ENCODE data around the gene ITK.
A peak's percentile ranks its signal among the peaks of the same experiment; 100 is the strongest.

The ITK gene

GRCh38 chr5:157180374-157181264, at the start of gene ITK:
TSS of gene ITK (plus strand) at chr5:157180840. CDS start at chr5:157180978, 138 bp downstream.
- peak within 1 kb of the TSS; percentile 78 for H3K4me3 ChIP-seq (ENCODE audit: low read length, poor library complexity, severe bottlenecking)
- H3K79me2 ChIP-seq (ENCODE audit: insufficient read depth, low read length), result peaks cover 49% of the 10 kb centered on the region
- peak within 1 kb of the TSS; percentile 96 for H3K4me2 ChIP-seq (ENCODE audit: low read depth, low read length, poor library complexity, severe bottlenecking)
- peaks cover 4% of the 10 kb centered on the region; the same call in 1 of the 2 replicates for H3F3A ChIP-seq (ENCODE audit: low read depth)
- no peaks in the 10 kb centered on the region for H3K9me3 ChIP-seq (ENCODE audit: insufficient read depth, low read depth, low read length)
- no peak within 1 kb of the TSS for H2AFZ ChIP-seq (ENCODE audit: low read length)
- H3K36me3 ChIP-seq (ENCODE audit: insufficient read depth, low read length), result no peaks in the 10 kb centered on the region
- peak within 1 kb of the TSS; percentile 90 for H3K9ac ChIP-seq (ENCODE audit: low read depth, low read length, poor library complexity, severe bottlenecking)
- 0 out of 2 replicates have a peak, but pooled peaks have one; percentile 10 for TF ChIP-seq EZH2phosphoT487 (IDR thresholded peaks at IDR 0.05; ENCODE audit: borderline replicate concordance)
- TF ChIP-seq, protein P1, sequence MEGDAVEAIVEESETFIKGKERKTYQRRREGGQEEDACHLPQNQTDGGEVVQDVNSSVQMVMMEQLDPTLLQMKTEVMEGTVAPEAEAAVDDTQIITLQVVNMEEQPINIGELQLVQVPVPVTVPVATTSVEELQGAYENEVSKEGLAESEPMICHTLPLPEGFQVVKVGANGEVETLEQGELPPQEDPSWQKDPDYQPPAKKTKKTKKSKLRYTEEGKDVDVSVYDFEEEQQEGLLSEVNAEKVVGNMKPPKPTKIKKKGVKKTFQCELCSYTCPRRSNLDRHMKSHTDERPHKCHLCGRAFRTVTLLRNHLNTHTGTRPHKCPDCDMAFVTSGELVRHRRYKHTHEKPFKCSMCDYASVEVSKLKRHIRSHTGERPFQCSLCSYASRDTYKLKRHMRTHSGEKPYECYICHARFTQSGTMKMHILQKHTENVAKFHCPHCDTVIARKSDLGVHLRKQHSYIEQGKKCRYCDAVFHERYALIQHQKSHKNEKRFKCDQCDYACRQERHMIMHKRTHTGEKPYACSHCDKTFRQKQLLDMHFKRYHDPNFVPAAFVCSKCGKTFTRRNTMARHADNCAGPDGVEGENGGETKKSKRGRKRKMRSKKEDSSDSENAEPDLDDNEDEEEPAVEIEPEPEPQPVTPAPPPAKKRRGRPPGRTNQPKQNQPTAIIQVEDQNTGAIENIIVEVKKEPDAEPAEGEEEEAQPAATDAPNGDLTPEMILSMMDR (conservative IDR thresholded peaks at IDR 0.05; ENCODE audit: low read length), result no peak
- peaks cover 21% of the 10 kb centered on the region for H4K20me1 ChIP-seq (ENCODE audit: insufficient read depth, low read length, poor library complexity, severe bottlenecking)
- no peaks in the 10 kb centered on the region for H3K27me3 ChIP-seq (ENCODE audit: insufficient read depth, low read length, poor library complexity, severe bottlenecking)
- H3K9me2 ChIP-seq (replicated peaks; ENCODE audit: low read depth, low read length), result no peaks in the 10 kb centered on the region
- peaks cover 34% of the 10 kb centered on the region for H3K4me1 ChIP-seq (ENCODE audit: insufficient read depth, low read length, poor library complexity, severe bottlenecking)

DNA sequence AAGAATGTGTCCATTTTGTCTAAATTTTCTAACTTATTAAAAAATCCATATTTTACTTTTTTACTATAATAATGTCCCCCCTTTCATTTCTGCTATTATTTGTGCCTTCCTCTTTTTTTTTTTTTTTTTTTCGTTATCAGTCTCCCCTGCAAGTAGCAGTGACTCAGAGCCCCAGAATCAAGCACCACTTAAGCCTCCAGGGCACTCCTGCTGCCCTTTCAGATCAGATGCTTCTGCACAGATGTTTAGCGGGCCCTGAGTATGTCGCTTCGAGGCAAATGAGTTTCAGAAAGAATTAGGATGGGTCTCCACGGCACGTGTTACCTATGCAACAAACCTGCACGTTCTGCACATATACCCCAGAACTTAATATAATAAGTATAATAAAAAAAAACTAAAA, 49.7 kb upstream of the ITK start:
- no peaks in the 10 kb centered on the region for H3K79me2 ChIP-seq (ENCODE audit: insufficient read depth, low read length)
- H3F3A ChIP-seq (ENCODE audit: low read depth), result no peaks in the 10 kb centered on the region
- H3K9ac ChIP-seq (ENCODE audit: low read depth, low read length, poor library complexity, severe bottlenecking), result no peak overlapping the region
- TF ChIP-seq, protein P1 (conservative IDR thresholded peaks at IDR 0.05; ENCODE audit: low read length), result no peak
- no peak for TF ChIP-seq EZH2phosphoT487 (IDR thresholded peaks at IDR 0.05; ENCODE audit: borderline replicate concordance)
- H3K36me3 ChIP-seq (ENCODE audit: insufficient read depth, low read length), result no peaks in the 10 kb centered on the region
- no peaks in the 10 kb centered on the region for H3K27me3 ChIP-seq (ENCODE audit: insufficient read depth, low read length, poor library complexity, severe bottlenecking)
- no peaks in the 10 kb centered on the region for H3K4me1 ChIP-seq (ENCODE audit: insufficient read depth, low read length, poor library complexity, severe bottlenecking)
- H3K9me2 ChIP-seq (replicated peaks; ENCODE audit: low read depth, low read length), result no peaks in the 10 kb centered on the region
- H3K9me3 ChIP-seq (ENCODE audit: insufficient read depth, low read depth, low read length), result no peaks in the 10 kb centered on the region
- no peak overlapping the region for H2AFZ ChIP-seq (ENCODE audit: low read length)
- no peak overlapping the region for H3K4me3 ChIP-seq (ENCODE audit: low read length, poor library complexity, severe bottlenecking)
- H3K4me2 ChIP-seq (ENCODE audit: low read depth, low read length, poor library complexity, severe bottlenecking), result no peak overlapping the region
- no peaks in the 10 kb centered on the region for H4K20me1 ChIP-seq (ENCODE audit: insufficient read depth, low read length, poor library complexity, severe bottlenecking)

- Histone ChIP-seq H3K27me3 (ENCODE audit: insufficient read depth, low read length, poor library complexity, severe bottlenecking) (no peaks in the 10 kb centered on the region), H3K4me1 (ENCODE audit: insufficient read depth, low read length, poor library complexity, severe bottlenecking) (no peaks in the 10 kb centered on the region), H3K9me3 (ENCODE audit: insufficient read depth, low read depth, low read length) (no peaks in the 10 kb centered on the region), H3F3A (ENCODE audit: low read depth) (no peaks in the 10 kb centered on the region), H2AFZ (ENCODE audit: low read length) (no peak overlapping the region), H4K20me1 (ENCODE audit: insufficient read depth, low read length, poor library complexity, severe bottlenecking) (no peaks in the 10 kb centered on the region), H3K79me2 (ENCODE audit: insufficient read depth, low read length) (no peaks in the 10 kb centered on the region), H3K4me2 (ENCODE audit: low read depth, low read length, poor library complexity, severe bottlenecking) (no peak overlapping the region), H3K9ac (ENCODE audit: low read depth, low read length, poor library complexity, severe bottlenecking) (no peak overlapping the region), H3K4me3 (ENCODE audit: low read length, poor library complexity, severe bottlenecking) (no peak overlapping the region), H3K9me2 (replicated peaks; ENCODE audit: low read depth, low read length) (no peaks in the 10 kb centered on the region), H3K36me3 (ENCODE audit: insufficient read depth, low read length) (no peaks in the 10 kb centered on the region)
- no peak for TF ChIP-seq EZH2phosphoT487 (IDR thresholded peaks at IDR 0.05; ENCODE audit: borderline replicate concordance)
- TF ChIP-seq, protein P1 (conservative IDR thresholded peaks at IDR 0.05; ENCODE audit: low read length), result no peak
Measured at GRCh38 chr5:157132281-157132612, 48.4 kb upstream of the ITK start.

All from Loucy (cell line).